ENCODE results near the gene TMEM30B. TPM values are rescaled to one million over a fixed set of nuclear protein-coding genes. Genes with fewer than 3 reads are reported as not detected.

The TMEM30B gene
- total and polyA plus RNA-seq, 9 of the 15 experiments (the other 6 are each of a cell fraction or from before 2014, with no cell fraction given), result 0.04 TPM; not detected in 8

- no peaks in the 10 kb centered on the region for H3K79me2 ChIP-seq (ENCODE audit: control insufficient read depth, insufficient read depth, low read length)
- H3K4me2 ChIP-seq (ENCODE audit: insufficient read depth, low read length), result no peak overlapping the region
- no peaks in the 10 kb centered on the region for H3K9me3 ChIP-seq (replicated peaks; ENCODE audit: control insufficient read depth, insufficient read depth, low read depth, low read length)
- TF ChIP-seq ZBTB1 (CRISPR knock-in tag; IDR thresholded peaks at IDR 0.05; ENCODE audit: borderline replicate concordance, low read depth), result no peak
- TF ChIP-seq ZSCAN32 (CRISPR knock-in tag; IDR thresholded peaks at IDR 0.05), result no peak
- TF ChIP-seq TFE3 (CRISPR knock-in tag; IDR thresholded peaks at IDR 0.05), result no peak
- TF ChIP-seq ATF3 (IDR thresholded peaks at IDR 0.05), result no peak
- no peak for TF ChIP-seq ATF3 (CRISPR knock-in tag; conservative IDR thresholded peaks at IDR 0.05)
- no peak for TF ChIP-seq MCM7 (IDR thresholded peaks at IDR 0.05)
- no peak for TF ChIP-seq CHD2 (IDR thresholded peaks at IDR 0.05; ENCODE audit: low read depth, low read length)
- no peak for TF ChIP-seq BMI1 (IDR thresholded peaks at IDR 0.05; ENCODE audit: low read length)
- DNase-seq (ENCODE audit: extremely low read depth in 1 of 4, low spot score in 3 of 4) (no peak), FAIRE-seq (no peak), ATAC-seq (no peak)
- H3K9me1 ChIP-seq (ENCODE audit: control insufficient read depth, insufficient read depth, low read length), result no peaks in the 10 kb centered on the region
- POLR2A ChIA-PET, result no interaction called here
- H3K9ac ChIP-seq (ENCODE audit: insufficient read depth in 1 of 2, low read depth in 2 of 2, low read length in 2 of 2), result no peak overlapping the region
- BruUV-seq (replicated peaks), result no TSS peak
- in situ Hi-C loops (cut with MboI), result loop anchor here (25.0 kb wide), 1 partner anchor 825 kb away; no protein-coding TSS in a partner anchor
- H3K27ac ChIP-seq (ENCODE audit: extremely low read depth, low read depth, low read length), result no peak overlapping the region
- H3K27me3 ChIP-seq (ENCODE audit: control insufficient read depth in 2 of 2, insufficient read depth in 2 of 2, low read length in 2 of 2), result no peaks in the 10 kb centered on the region; a peak in 1 of 5 replicates
- no peak overlapping the region for H2AFZ ChIP-seq (ENCODE audit: low read depth, low read length)
- no peaks in the 10 kb centered on the region for H4K20me1 ChIP-seq (replicated peaks; ENCODE audit: control insufficient read depth, insufficient read depth, low read length)
- H3K4me1 ChIP-seq (replicated peaks in 1 of 2; ENCODE audit: control insufficient read depth in 2 of 2, insufficient read depth in 2 of 2, low read length in 2 of 2), result no peaks in the 10 kb centered on the region
- H3K4me3 ChIP-seq, result no peak overlapping the region
- H3K36me3 ChIP-seq (ENCODE audit: control insufficient read depth, insufficient read depth, low read length), result no peaks in the 10 kb centered on the region
- CTCF ChIA-PET (ENCODE audit: low intra/inter-chr PET ratio), result no interaction called here
- intact Hi-C loops (cut with micrococcal nuclease), result no loop called here
- 9% methylated on average over 6 of the region's 7 CpGs for WGBS (ENCODE audit: insufficient coverage, low coverage, missing lambda C conversion rate)
Observed at GRCh38 chr14:61287196-61287595, 6.1 kb upstream of the TMEM30B start.

All from K562 (cell line).